PC-3 (cell line): Measurements from ENCODE around the gene IRF2. TPM values are rescaled to one million over a fixed set of nuclear protein-coding genes. Genes with fewer than 3 reads are reported as not detected.

Experiments used
- ATAC-seq: fragments of 200-7000 bp; cut with Tn5 transposase; 2 replicates; pipeline ENCODE4 v1.9.1; 2020; ENCODE audit warnings: mild to moderate bottlenecking, moderate library complexity
- BruUV-seq: library from RNA; stranded (reverse); fragments of 400-500 nt; replicated peaks from 2 replicates; lab custom pipeline; 2021; lab: Mats Ljungman, UMichigan
- CTCF ChIA-PET: fragments of 300-600 bp; sonication (Branson Sonifier 250); formaldehyde crosslinking; loops from one replicate; lab custom pipeline; 2022; ENCODE audit warnings: antibody characterized with exemption; lab: Charles Lee
- POLR2A ChIA-PET: fragments of 300-600 bp; sonication (Branson Sonifier 250); formaldehyde crosslinking; loops from one replicate; lab custom pipeline; 2022; ENCODE audit warnings: antibody characterized with exemption; ENCODE audit not compliant: unreplicated experiment; lab: Charles Lee
- DNase-seq: peaks from one replicate; pipeline ENCODE4 v3.0.0-alpha.2; 2015
- H2AFZ ChIP-seq: fragments of 300-600 bp; sonication (generic); 2 replicates; pipeline ENCODE4 v1.6.0; 2016; ENCODE audit warnings: antibody characterized with exemption, low read length
- H3F3A ChIP-seq: fragments of 300-600 bp; sonication (generic); one replicate; pipeline ENCODE4 v1.6.0; 2017; ENCODE audit warnings: antibody characterized with exemption, low read length, control low read depth, mild to moderate bottlenecking; ENCODE audit not compliant: unreplicated experiment
- H3K27ac ChIP-seq: fragments of 300-600 bp; sonication (generic); 2 replicates; pipeline ENCODE4 v1.5.1; 2016; ENCODE audit warnings: mild to moderate bottlenecking, low read length
- H3K27me3 ChIP-seq: fragments of 300-600 bp; sonication (generic); 2 replicates; pipeline ENCODE4 v1.6.1; 2016; ENCODE audit warnings: low read length, mixed read lengths
- H3K36me3 ChIP-seq: fragments of 300-600 bp; sonication (generic); 2 replicates; pipeline ENCODE4 v1.6.1; 2016; ENCODE audit warnings: low read depth, mixed run types, low read length, mixed read lengths
- H3K4me1 ChIP-seq: fragments of 300-600 bp; sonication (generic); 2 replicates; pipeline ENCODE4 v1.5.1; 2016; ENCODE audit warnings: low read length; ENCODE audit not compliant: insufficient read depth
- H3K4me2 ChIP-seq: fragments of 300-600 bp; sonication (generic); 2 replicates; pipeline ENCODE4 v1.6.0; 2016; ENCODE audit warnings: low read length
- H3K4me3 ChIP-seq: fragments of 300-600 bp; sonication (generic); 2 replicates; pipeline ENCODE4 v1.5.1; 2016; ENCODE audit warnings: mild to moderate bottlenecking, low read length, mixed read lengths
- H3K79me2 ChIP-seq: fragments of 300-600 bp; sonication (generic); 2 replicates; pipeline ENCODE4 v1.6.1; 2017; ENCODE audit warnings: low read length, mixed read lengths
- H3K9ac ChIP-seq: fragments of 300-600 bp; sonication (generic); 2 replicates; pipeline ENCODE4 v1.6.0; 2016; ENCODE audit warnings: mild to moderate bottlenecking, low read length
- H3K9me2 ChIP-seq: fragments of 300-600 bp; sonication (generic); replicated peaks from 2 replicates; pipeline ENCODE4 v1.6.1; 2016; ENCODE audit warnings: mixed run types, low read length, mixed read lengths
- H3K9me3 ChIP-seq: fragments of 300-600 bp; sonication (generic); 2 replicates; pipeline ENCODE4 v1.6.1; 2016; ENCODE audit warnings: low read length, mixed read lengths
- H4K20me1 ChIP-seq: fragments of 300-600 bp; sonication (generic); 2 replicates; pipeline ENCODE4 v1.6.1; 2016; ENCODE audit warnings: low read length, mixed read lengths
- EZH2 ChIP-seq: fragments of 300-600 bp; sonication (generic); IDR thresholded peaks from one replicate; pipeline ENCODE4 v1.6.1; 2017; ENCODE audit warnings: antibody characterized with exemption, mild to moderate bottlenecking, low read length; ENCODE audit not compliant: unreplicated experiment
- EZH2phosphoT487 ChIP-seq: fragments of 300-600 bp; sonication (generic); IDR thresholded peaks from 2 replicates; pipeline ENCODE4 v1.6.1; 2018; ENCODE audit warnings: mild to moderate bottlenecking, antibody characterized with exemption, low read length, borderline replicate concordance
- intact Hi-C: fragments of 100-400 bp; cut with micrococcal nuclease; formaldehyde crosslinking; loops from 2 replicates; pipeline ENCODE4 v1.9.0; 2023
- total RNA-seq: library from RNA; depleted of rRNA; stranded (reverse); fragments of >200 nt; gene quantifications from 2 replicates; pipeline ENCODE4 v1.2.3, GENCODE V29; 2014
- TF ChIP-seq, protein P1 (sequence below): fragments of 300-600 bp; sonication (generic); conservative IDR thresholded peaks from 2 replicates; pipeline ENCODE4 v1.5.1; 2017; ENCODE audit warnings: antibody characterized with exemption, low read depth, mild to moderate bottlenecking, low read length

Gene IRF2
- total RNA-seq, 1 experiment from 2014 or later: 7.7 TPM

DNA sequence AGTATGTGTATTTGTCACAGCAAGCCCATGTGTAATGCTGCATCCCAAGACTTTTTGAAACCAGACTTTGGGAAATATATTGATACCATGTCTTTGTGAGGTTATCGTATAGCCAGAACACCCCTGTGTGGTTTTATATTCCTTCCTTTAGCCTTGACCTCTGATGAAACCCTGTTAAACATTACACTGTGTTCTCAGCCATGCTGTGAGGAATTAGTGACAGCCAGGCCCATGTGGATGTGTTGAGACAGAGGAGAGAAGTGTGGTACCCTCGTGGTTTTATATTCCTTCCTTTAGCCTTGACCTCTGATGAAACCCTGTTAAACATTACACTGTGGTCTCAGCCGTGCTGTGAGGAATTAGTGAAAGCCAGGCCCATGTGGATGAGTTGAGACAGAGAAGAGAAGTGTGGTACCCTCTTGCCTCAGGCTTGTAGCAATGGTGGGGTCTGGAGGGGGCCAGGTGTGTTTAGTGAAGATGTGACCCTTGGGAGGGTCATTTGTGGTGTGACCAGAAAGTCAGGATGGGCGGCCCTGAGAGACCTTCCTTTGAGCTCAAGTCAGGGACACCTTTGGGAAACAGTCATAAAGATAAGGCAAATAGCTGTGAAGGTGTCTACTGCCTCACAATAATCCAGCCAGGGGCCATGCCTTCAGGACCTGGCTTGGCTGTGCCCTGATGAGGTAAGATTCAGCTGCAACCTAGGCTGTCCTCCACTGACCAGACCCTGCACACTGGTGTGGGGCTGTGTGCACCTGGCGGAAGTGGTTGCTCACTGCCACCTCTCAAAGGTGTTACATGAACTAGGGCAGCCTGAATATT lies 110.0 kb downstream of the IRF2 start:
- intact Hi-C loops: no loop called here
- ChIA-PET CTCF (no interaction called here), POLR2A (no interaction called here)
- H3K4me1 ChIP-seq: no peaks in the 10 kb centered on the region
- no peaks in the 10 kb centered on the region for H3K27me3 ChIP-seq
- no TSS peak for BruUV-seq
- ATAC-seq (no peak), DNase-seq (no peak)
- no peaks in the 10 kb centered on the region for H3K9me3 ChIP-seq
- no peaks in the 10 kb centered on the region for H4K20me1 ChIP-seq
- H3K4me3 ChIP-seq: no peak overlapping the region
- no peaks in the 10 kb centered on the region for H3K79me2 ChIP-seq
- H3K9ac ChIP-seq: no peak overlapping the region
- no peaks in the 10 kb centered on the region for H3K9me2 ChIP-seq
- no peak overlapping the region for H2AFZ ChIP-seq
- H3F3A ChIP-seq: no peaks in the 10 kb centered on the region
- no peak overlapping the region for H3K27ac ChIP-seq
- no peaks in the 10 kb centered on the region for H3K36me3 ChIP-seq
- no peak overlapping the region for H3K4me2 ChIP-seq
- TF ChIP-seq, protein P1, sequence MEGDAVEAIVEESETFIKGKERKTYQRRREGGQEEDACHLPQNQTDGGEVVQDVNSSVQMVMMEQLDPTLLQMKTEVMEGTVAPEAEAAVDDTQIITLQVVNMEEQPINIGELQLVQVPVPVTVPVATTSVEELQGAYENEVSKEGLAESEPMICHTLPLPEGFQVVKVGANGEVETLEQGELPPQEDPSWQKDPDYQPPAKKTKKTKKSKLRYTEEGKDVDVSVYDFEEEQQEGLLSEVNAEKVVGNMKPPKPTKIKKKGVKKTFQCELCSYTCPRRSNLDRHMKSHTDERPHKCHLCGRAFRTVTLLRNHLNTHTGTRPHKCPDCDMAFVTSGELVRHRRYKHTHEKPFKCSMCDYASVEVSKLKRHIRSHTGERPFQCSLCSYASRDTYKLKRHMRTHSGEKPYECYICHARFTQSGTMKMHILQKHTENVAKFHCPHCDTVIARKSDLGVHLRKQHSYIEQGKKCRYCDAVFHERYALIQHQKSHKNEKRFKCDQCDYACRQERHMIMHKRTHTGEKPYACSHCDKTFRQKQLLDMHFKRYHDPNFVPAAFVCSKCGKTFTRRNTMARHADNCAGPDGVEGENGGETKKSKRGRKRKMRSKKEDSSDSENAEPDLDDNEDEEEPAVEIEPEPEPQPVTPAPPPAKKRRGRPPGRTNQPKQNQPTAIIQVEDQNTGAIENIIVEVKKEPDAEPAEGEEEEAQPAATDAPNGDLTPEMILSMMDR: no peak
- TF ChIP-seq EZH2phosphoT487 (no peak), EZH2 (no peak)

DNA sequence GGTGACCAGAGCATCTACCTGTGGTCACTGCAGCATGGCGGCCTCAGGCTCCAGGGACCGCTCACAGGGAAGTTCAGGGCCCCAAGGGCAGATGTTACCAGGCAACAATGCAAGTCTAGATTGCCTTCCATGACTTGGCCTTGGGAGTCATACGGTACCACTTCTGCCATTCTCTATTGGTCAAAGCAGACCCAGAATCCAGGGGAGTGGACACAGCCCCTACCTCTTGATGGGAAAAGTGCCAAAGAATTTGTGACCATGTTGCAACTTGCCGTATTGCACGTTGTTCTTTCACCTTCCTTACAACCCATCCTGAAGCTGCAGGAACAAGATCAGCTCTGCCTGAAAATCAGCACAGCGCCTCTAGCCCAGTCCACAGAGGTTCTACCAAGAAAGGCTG lies 111.1 kb downstream of the IRF2 start:
- Histone ChIP-seq H4K20me1 (no peaks in the 10 kb centered on the region), H3K4me3 (no peak overlapping the region), H2AFZ (no peak overlapping the region), H3K27me3 (no peaks in the 10 kb centered on the region), H3K4me2 (no peak overlapping the region), H3K9me2 (no peaks in the 10 kb centered on the region), H3K4me1 (no peaks in the 10 kb centered on the region), H3K9me3 (no peaks in the 10 kb centered on the region), H3F3A (no peaks in the 10 kb centered on the region), H3K9ac (no peak overlapping the region), H3K27ac (no peak overlapping the region), H3K36me3 (no peaks in the 10 kb centered on the region), H3K79me2 (no peaks in the 10 kb centered on the region)
- ChIA-PET POLR2A (no interaction called here), CTCF (no interaction called here)
- intact Hi-C loops: no loop called here
- no peak for TF ChIP-seq EZH2
- TF ChIP-seq EZH2phosphoT487: no peak
- TF ChIP-seq, protein P1: no peak
- no peak for ATAC-seq
- no peak for DNase-seq
- no TSS peak for BruUV-seq

DNA sequence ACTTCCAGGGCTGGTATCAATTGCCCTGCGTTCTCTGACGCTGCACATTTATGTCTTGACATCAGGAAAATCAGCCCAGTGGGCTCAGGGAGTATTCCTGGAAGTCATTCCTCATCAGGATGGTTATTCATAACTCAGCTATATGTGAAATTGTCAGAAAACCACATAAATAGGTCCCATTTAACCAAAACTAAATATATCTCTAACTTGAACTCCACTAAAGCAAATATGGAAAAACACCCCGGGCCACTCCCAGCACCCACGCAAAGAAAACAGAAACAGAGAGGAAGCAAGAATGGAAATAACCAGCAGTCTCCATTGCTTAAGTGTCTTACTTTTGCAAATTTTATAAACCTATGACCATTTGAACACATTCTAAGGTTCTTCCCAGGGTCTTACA lies 112.0 kb downstream of the IRF2 start:
- Histone ChIP-seq H3K9me2 (no peaks in the 10 kb centered on the region), H3K79me2 (no peaks in the 10 kb centered on the region), H3K27ac (no peak overlapping the region), H3K27me3 (no peaks in the 10 kb centered on the region), H3K36me3 (no peaks in the 10 kb centered on the region), H4K20me1 (no peaks in the 10 kb centered on the region), H3K4me2 (no peak overlapping the region), H3K4me3 (no peak overlapping the region), H3F3A (no peaks in the 10 kb centered on the region), H3K4me1 (peaks cover 2% of the 10 kb centered on the region; the same call in 1 of the 2 replicates), H3K9ac (no peak overlapping the region), H2AFZ (no peak overlapping the region), H3K9me3 (no peaks in the 10 kb centered on the region)
- BruUV-seq: no TSS peak
- CTCF ChIA-PET: no interaction called here
- DNase-seq (no peak), ATAC-seq (no peak)
- intact Hi-C loops: no loop called here
- TF ChIP-seq, protein P1: no peak
- POLR2A ChIA-PET: no interaction called here
